Measurements from ENCODE around the gene CAPN13. TPM values are rescaled to one million over a fixed set of nuclear protein-coding genes. Genes with fewer than 3 reads are reported as not detected.

CAPN13 gene
- polyA plus RNA-seq, 1 of the 3 experiments (the other 2 are of a cell fraction), result not detected

- 14% methylated on average over 2 of the region's 2 CpGs for WGBS (ENCODE audit: low lambda C conversion rate)
- no peak overlapping the region for H3K27ac ChIP-seq (ENCODE audit: low read depth in 2 of 2, low read length in 1 of 2)
Observed at GRCh38 chr2:30744823-30745222, 62.4 kb downstream of the CAPN13 start.

More at GRCh38 chr2:30744823-30745222, 62.4 kb downstream of the CAPN13 start:
- peaks cover 0 to 4% of the 10 kb centered on the region in 2 experiments; a peak in 1 of 4 replicates for H3K4me1 ChIP-seq (ENCODE audit: control insufficient read depth in 1 of 2, insufficient read depth in 2 of 2, low read depth in 1 of 2, low read length in 1 of 2)
- TF ChIP-seq POLR2AphosphoS5 (IDR thresholded peaks at IDR 0.05; ENCODE audit: low read depth, low read length) (no peak), MXI1 (IDR thresholded peaks at IDR 0.05; ENCODE audit: low read depth, low read length) (no peak), SMC3 (IDR thresholded peaks at IDR 0.05; ENCODE audit: low read depth, low read length) (no peak), YY1 (IDR thresholded peaks at IDR 0.05; ENCODE audit: low read depth) (no peak), FOXM1 (IDR thresholded peaks at IDR 0.05; ENCODE audit: low read depth) (no peak), JUND (IDR thresholded peaks at IDR 0.05) (no peak), RXRA (IDR thresholded peaks at IDR 0.05; ENCODE audit: borderline replicate concordance, low read depth) (no peak), EP300 (IDR thresholded peaks at IDR 0.05; ENCODE audit: borderline replicate concordance in 1 of 2, low read depth in 1 of 2, low read length in 1 of 2) (no peak), CHD2 (IDR thresholded peaks at IDR 0.05; ENCODE audit: low read length, partially characterized antibody) (no peak), GATA2 (CRISPR knock-in tag; IDR thresholded peaks at IDR 0.05) (no peak), FOSL2 (IDR thresholded peaks at IDR 0.05; ENCODE audit: borderline replicate concordance, low read depth) (no peak), MEF2A (IDR thresholded peaks at IDR 0.05; ENCODE audit: borderline replicate concordance, low read depth) (no peak), SIN3A (IDR thresholded peaks at IDR 0.05; ENCODE audit: borderline replicate concordance, low read depth, low read length) (no peak), NRF1 (IDR thresholded peaks at IDR 0.05; ENCODE audit: low read depth, low read length) (no peak), FOXJ3 (CRISPR knock-in tag; IDR thresholded peaks at IDR 0.05) (no peak), REST (IDR thresholded peaks at IDR 0.05; ENCODE audit: low read depth, low read length) (no peak)
- TF ChIP-seq, protein P1, sequence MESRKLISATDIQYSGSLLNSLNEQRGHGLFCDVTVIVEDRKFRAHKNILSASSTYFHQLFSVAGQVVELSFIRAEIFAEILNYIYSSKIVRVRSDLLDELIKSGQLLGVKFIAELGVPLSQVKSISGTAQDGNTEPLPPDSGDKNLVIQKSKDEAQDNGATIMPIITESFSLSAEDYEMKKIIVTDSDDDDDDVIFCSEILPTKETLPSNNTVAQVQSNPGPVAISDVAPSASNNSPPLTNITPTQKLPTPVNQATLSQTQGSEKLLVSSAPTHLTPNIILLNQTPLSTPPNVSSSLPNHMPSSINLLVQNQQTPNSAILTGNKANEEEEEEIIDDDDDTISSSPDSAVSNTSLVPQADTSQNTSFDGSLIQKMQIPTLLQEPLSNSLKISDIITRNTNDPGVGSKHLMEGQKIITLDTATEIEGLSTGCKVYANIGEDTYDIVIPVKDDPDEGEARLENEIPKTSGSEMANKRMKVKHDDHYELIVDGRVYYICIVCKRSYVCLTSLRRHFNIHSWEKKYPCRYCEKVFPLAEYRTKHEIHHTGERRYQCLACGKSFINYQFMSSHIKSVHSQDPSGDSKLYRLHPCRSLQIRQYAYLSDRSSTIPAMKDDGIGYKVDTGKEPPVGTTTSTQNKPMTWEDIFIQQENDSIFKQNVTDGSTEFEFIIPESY (IDR thresholded peaks at IDR 0.05; ENCODE audit: borderline replicate concordance, low read depth), result no peak
- TF ChIP-seq, protein P2, sequence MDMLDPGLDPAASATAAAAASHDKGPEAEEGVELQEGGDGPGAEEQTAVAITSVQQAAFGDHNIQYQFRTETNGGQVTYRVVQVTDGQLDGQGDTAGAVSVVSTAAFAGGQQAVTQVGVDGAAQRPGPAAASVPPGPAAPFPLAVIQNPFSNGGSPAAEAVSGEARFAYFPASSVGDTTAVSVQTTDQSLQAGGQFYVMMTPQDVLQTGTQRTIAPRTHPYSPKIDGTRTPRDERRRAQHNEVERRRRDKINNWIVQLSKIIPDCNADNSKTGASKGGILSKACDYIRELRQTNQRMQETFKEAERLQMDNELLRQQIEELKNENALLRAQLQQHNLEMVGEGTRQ (IDR thresholded peaks at IDR 0.05; ENCODE audit: borderline replicate concordance, low read depth, low read length), result no peak
- TF ChIP-seq, protein P3, sequence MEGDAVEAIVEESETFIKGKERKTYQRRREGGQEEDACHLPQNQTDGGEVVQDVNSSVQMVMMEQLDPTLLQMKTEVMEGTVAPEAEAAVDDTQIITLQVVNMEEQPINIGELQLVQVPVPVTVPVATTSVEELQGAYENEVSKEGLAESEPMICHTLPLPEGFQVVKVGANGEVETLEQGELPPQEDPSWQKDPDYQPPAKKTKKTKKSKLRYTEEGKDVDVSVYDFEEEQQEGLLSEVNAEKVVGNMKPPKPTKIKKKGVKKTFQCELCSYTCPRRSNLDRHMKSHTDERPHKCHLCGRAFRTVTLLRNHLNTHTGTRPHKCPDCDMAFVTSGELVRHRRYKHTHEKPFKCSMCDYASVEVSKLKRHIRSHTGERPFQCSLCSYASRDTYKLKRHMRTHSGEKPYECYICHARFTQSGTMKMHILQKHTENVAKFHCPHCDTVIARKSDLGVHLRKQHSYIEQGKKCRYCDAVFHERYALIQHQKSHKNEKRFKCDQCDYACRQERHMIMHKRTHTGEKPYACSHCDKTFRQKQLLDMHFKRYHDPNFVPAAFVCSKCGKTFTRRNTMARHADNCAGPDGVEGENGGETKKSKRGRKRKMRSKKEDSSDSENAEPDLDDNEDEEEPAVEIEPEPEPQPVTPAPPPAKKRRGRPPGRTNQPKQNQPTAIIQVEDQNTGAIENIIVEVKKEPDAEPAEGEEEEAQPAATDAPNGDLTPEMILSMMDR (IDR thresholded peaks at IDR 0.05), result no peak
- no peaks in the 10 kb centered on the region for H4K20me1 ChIP-seq (ENCODE audit: insufficient read depth)
- no peak overlapping the region for H3K4me2 ChIP-seq
- H3K9me2 ChIP-seq, result no peaks in the 10 kb centered on the region
- DNase-seq, result no peak
- H3K4me3 ChIP-seq (ENCODE audit: low read depth in 2 of 2, low read length in 1 of 2), result no peak overlapping the region
- no peaks in the 10 kb centered on the region for H3K36me3 ChIP-seq (replicated peaks in 1 of 2; ENCODE audit: control insufficient read depth in 1 of 2, insufficient read depth in 2 of 2, low read length in 1 of 2)
- no peaks in the 10 kb centered on the region for H3K9me3 ChIP-seq
- H2AFZ ChIP-seq (ENCODE audit: low read depth), result no peak overlapping the region
- ChIA-PET CTCF (interaction anchor here (1.0 kb wide), 1 partner anchor 118 kb away, joined by 3 read pairs; no protein-coding TSS in a partner anchor), POLR2A (no interaction called here)
- no peaks in the 10 kb centered on the region for H3F3A ChIP-seq (replicated peaks; ENCODE audit: insufficient read depth)
- H3K79me2 ChIP-seq (ENCODE audit: insufficient read depth), result no peaks in the 10 kb centered on the region
- H3K9ac ChIP-seq, result no peak overlapping the region
- H3K27me3 ChIP-seq (ENCODE audit: insufficient read depth), result 0 out of 2 replicates have a peak, but pooled peaks cover 9% of the 10 kb centered on the region

All from SK-N-SH (cell line).